NCI-H128 (cell line): ENCODE results near the gene ABHD4.
"Not testable (repeated sequence)": the region's sequence is repeated elsewhere in the genome, so short reads cannot be mapped to it uniquely, and the experiment has no call there.

ENCODE experiments used
- DNase-seq: peaks from one replicate; lab custom pipeline; 2025; ENCODE audit not compliant: unreplicated experiment; lab: John Stamatoyannopoulos, UW

The ABHD4 gene

GRCh38 chr14:22561366-22561660 lies 36.8 kb upstream of the ABHD4 start:
- no peak for DNase-seq

GRCh38 chr14:22561661-22562579 lies 36.2 kb upstream of the ABHD4 start:
- no peak for DNase-seq

GRCh38 chr14:22563987-22564386 lies 34.1 kb upstream of the ABHD4 start:
- no peak for DNase-seq

DNA sequence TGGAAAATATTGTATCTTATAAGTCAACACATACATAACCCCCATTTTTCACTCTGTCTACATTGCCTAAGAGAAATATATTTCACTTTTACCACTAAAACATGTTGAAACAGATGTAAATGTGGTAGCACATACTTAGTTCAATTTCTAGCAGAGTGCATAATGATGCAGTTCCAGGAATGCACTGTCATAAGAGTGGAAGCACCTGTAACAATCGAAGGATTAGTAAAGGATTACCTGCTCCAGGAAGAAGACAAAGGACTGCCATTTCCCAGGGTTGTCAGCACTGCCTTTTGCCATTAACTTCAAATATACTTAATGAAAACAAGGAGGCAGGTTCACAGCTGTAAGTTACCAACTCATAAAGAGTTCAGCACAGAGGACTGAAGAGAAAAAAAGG lies 33.6 kb upstream of the ABHD4 start:
- no peak for DNase-seq

DNA sequence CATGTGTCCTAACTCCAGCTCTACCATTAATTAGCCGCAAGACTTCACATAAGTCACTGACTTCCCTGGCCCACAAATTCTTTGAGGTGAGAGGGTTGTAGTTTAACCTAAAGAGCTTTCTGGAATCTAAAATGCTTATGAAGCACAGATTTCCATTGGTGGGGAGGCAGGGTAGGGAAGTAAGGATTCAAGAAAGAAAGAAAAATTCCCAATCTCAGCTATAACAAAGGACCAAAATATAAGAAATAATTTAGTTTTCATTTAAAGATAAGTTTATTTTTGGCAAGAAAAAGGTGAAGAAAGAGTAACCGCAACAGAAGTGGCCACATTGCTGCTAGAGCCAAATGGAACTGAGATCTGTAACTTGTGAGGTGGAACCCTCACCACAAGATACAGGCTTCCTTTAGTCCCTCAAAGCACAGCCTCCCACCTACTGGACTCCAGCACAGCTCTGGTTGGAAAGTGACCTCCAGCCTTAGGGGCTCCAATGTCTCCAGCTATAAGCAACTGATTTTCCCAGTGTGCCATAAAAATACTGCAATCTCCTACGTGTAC lies 32.6 kb upstream of the ABHD4 start:
- DNase-seq = no peak

DNA sequence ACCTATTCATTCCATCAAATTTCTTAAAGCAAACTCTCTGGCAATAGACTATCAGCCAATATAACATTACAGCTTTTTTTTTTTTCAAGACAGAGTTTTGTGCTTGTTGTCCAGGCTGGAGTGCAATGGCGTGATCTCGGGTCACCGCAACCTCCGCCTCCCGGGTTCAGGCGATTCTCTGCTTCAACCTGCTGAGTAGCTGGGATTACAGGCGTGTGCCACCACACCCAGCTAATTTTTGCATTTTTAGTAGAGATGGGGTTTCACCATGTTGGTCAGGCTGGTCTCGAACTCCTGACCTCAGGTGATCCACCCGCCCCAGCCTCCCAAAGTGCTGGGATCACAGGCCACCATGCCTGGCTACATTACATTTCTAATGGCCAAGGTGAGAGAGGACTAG lies 31.8 kb upstream of the ABHD4 start:
- not testable (repeated sequence) for DNase-seq

DNA sequence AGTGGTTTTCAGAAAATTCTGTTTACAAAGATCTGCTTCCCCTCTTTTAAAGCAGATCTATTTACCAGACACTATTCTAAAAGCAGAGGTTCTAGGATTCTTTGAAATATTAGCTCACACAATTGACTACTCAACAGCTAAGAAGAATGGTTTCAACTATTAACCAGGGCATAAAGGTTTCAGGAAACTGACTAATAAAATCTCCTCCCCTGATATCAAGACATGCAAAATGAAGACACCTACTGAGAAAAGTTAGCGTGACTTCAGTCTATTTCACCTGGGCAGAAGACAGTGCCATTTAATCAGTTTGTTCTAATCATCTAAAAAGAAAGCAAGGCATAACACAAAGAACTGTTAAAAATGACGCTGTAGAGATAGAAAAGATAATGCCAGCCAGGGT lies 31.3 kb upstream of the ABHD4 start:
- no peak for DNase-seq

GRCh38 chr14:22567437-22567836 lies 30.7 kb upstream of the ABHD4 start:
- no peak for DNase-seq

GRCh38 chr14:22569106-22569736 lies 28.9 kb upstream of the ABHD4 start:
- DNase-seq = no peak

- no peak for DNase-seq
Observed at GRCh38 chr14:22569737-22570131, 28.4 kb upstream of the ABHD4 start.

DNA sequence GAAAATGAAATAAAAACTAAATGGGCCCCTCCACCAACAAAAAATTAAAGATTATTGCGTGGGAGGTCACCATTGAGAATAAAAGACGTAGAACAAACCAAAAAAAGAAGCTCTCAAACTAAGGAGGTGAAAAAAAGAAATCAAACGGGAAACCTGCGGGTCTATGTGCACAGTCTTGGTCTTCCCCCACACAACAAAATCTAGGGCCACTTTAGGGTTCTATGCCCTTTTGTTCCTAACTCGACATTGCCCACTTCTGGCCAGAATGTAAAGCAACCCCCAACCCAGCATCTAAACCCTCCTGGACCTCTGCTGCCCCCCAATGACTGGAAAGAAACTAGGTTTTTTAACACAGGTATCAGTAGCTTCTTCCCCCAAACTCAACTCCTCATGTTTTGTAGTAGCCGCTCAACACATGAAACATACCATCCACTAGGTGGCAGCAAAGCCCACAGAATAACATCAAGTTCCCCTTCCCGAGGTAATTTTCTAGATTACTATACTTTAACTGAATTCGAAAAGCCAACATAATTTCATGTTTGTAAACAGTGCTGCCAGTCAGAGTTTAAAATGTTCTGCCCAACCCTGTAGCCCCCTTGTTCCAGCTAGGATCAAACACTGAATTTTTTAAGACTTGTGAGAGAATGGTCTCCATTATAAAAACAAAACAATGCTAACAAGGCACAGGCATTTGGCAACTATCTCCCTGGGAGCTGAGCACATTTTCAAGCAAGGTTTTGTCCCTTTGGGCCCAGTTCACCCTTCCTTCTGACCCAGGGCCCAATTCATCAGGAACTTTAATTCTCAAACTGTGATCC lies 27.8 kb upstream of the ABHD4 start:
- DNase-seq = peak; percentile 48

DNA sequence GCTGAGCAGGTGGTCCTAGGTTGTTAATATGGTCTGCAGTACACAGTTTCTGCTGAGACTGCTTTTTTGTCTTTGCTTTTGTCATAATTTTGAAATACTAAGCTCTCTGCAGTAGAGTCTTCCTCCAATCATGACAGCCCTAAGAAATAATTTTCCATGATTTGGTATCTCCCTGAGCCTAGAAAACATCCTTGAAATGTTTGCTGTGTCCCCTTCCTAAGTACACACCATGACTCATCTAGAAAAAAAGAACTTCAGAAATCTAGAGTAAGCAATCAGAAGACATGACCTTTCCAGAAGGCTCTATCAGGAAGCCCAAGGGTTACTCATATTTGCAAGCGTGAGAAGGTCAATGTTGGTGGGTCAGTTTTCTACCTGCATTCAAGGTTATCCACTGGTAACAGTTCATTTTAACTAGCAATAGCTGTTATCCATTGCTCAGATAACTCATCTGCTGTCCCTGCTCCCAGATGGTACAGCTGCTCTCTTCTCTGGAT lies 25.5 kb upstream of the ABHD4 start:
- DNase-seq = no peak

GRCh38 chr14:22573804-22574203 lies 24.3 kb upstream of the ABHD4 start:
- no peak for DNase-seq

- no peak for DNase-seq
Observed at GRCh38 chr14:22577334-22577908, 20.7 kb upstream of the ABHD4 start.

DNA sequence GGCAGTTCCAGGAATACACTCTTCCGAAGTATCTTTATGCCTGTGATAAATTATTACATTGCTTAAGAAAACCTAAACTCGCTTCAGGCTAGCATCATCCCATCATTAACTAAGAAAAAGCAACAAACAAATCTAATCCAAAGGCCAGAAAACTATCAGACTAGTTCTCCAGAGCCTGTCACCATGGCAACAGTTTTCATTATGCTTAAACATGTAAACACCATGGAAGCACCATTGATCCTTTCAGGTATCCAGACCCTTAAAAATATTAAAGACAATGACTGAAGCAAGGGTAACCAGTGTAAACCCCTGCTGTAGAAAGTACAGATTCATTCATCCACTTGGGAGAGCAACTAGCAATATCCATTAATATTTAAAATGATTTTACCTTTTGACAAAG lies 18.9 kb upstream of the ABHD4 start:
- DNase-seq = no peak

GRCh38 chr14:22579881-22580280 lies 18.2 kb upstream of the ABHD4 start:
- no peak for DNase-seq

DNA sequence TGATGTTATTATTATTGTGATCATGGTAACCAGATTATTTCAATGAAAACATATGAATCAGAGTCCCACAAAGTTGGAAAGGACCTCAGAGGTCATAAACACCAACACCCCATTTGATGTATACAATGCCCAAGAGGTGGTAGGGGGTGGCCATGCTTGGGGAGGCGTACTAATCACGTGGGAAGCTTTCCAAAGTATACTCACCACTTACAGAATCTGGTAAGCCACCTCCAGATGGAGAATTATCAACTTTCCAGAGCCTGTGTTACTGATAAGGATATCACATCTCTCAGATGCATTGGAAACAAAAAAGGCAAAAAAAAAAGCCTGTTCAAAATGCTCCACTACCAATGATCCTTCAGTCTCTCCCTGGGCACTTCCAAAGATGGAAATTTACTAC lies 17.5 kb upstream of the ABHD4 start:
- no peak for DNase-seq

DNA sequence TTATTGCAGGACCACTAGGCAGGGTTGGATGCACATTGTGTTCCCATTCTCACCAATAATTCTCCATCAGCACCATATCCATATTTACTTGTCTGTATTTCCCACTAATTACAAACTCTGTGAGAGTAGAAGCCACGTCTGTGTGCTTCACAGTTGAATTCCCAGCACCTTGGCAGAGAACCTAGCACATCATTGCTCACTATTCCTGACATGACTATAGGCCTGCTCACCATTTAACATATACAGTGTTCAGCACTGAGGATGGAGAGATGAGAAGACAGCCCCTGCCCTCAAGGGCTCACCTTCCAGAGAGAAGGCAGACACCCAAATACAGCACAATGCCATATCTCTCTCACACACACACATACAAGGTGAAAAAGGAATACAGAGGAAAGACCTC lies 14.1 kb upstream of the ABHD4 start:
- no peak for DNase-seq

DNA sequence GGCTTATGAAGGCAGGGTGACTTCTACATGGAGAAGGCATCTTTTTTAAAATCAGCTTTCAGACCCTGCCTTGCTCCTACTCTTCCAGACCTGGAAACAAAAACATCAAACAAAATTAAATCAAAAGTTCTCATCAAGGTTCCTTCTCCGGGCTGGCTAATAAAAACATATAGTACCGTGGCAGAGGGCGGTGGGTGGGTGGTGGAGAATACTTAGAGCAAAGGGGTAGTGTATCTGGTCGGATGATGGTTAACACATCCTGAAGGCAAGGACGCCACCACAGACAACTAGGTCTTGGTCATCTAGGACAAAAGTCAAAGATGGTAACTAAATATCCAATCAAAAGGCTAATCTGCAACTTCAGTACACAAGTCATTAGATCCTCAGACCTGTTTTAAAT lies 10.9 kb upstream of the ABHD4 start:
- DNase-seq = no peak

- not testable (repeated sequence) for DNase-seq
Observed at GRCh38 chr14:22587677-22588422, 10.2 kb upstream of the ABHD4 start.
